ENCODE data around the gene GIGYF2. TPM values are rescaled to one million over a fixed set of nuclear protein-coding genes. Genes with fewer than 3 reads are reported as not detected.

GIGYF2 gene
- total and polyA plus RNA-seq, 2 of the 4 experiments (the other 2 are of a cell fraction), result 14.7 to 66.0 TPM

- Histone ChIP-seq H2BK15ac (ENCODE audit: low read depth, low read length) (no peak overlapping the region), H3K23ac (ENCODE audit: low read depth, low read length) (no peak overlapping the region), H3K4me3 (ENCODE audit: insufficient read depth, low read depth, low read length) (no peak overlapping the region), H2BK20ac (ENCODE audit: low read depth, low read length) (no peak overlapping the region), H3K4ac (ENCODE audit: low read depth, low read length) (no peak overlapping the region), H3K9me1 (ENCODE audit: insufficient read depth, low read length) (no peaks in the 10 kb centered on the region), H3K27ac (ENCODE audit: insufficient read depth, low read length) (no peak overlapping the region), H3K9ac (ENCODE audit: low read depth, low read length) (no peak overlapping the region), H3K9me3 (ENCODE audit: control insufficient read depth, insufficient read depth, low read length) (no peaks in the 10 kb centered on the region), H3K36me3 (ENCODE audit: control insufficient read depth, insufficient read depth, low read length) (no peaks in the 10 kb centered on the region), H3K14ac (replicated peaks; ENCODE audit: low read depth, low read length) (no peak overlapping the region), H3K79me1 (ENCODE audit: low read depth in 1 of 2, low read length in 2 of 2) (no peaks in the 10 kb centered on the region), H3K4me2 (ENCODE audit: low read depth, low read length) (no peak overlapping the region), H3K18ac (ENCODE audit: low read depth, low read length) (no peak overlapping the region), H4K5ac (ENCODE audit: low read depth, low read length) (no peak overlapping the region), H2BK120ac (ENCODE audit: low read depth, low read length) (no peak overlapping the region), H2BK5ac (ENCODE audit: low read depth, low read length, poor library complexity, severe bottlenecking) (no peak overlapping the region), H2AK5ac (ENCODE audit: low read depth, low read length) (no peak overlapping the region), H2AK9ac (replicated peaks; ENCODE audit: low read depth, low read length, poor library complexity) (no peak overlapping the region), H2AFZ (replicated peaks; ENCODE audit: low read length, poor library complexity) (no peak overlapping the region), H4K20me1 (ENCODE audit: insufficient read depth, low read length) (no peaks in the 10 kb centered on the region), H3K27me3 (ENCODE audit: control insufficient read depth, insufficient read depth, low read length) (peaks cover 20% of the 10 kb centered on the region), H3K56ac (ENCODE audit: extremely low read depth, insufficient read depth, low read length) (no peak overlapping the region), H4K8ac (ENCODE audit: low read depth in 2 of 2, low read length in 2 of 2) (no peak overlapping the region), H3K4me1 (ENCODE audit: control insufficient read depth, insufficient read depth, low read length) (no peaks in the 10 kb centered on the region), H4K91ac (ENCODE audit: insufficient read depth, low read depth, low read length) (no peak overlapping the region)
- ATAC-seq (ENCODE audit: low read depth) (no peak), DNase-seq (no peak)
- no TSS peak for BruUV-seq (replicated peaks)
- CTCF ChIA-PET, result no interaction called here
- POLR2A ChIA-PET (ENCODE audit: unreplicated experiment), result no interaction called here
- in situ Hi-C loops (cut with MboI; ENCODE audit: low sequenced_read_pairs), result no loop called here
- no peak for TF ChIP-seq NFE2L2 (IDR thresholded peaks at IDR 0.05; ENCODE audit: low read depth, low read length)
- TF ChIP-seq, protein P1, sequence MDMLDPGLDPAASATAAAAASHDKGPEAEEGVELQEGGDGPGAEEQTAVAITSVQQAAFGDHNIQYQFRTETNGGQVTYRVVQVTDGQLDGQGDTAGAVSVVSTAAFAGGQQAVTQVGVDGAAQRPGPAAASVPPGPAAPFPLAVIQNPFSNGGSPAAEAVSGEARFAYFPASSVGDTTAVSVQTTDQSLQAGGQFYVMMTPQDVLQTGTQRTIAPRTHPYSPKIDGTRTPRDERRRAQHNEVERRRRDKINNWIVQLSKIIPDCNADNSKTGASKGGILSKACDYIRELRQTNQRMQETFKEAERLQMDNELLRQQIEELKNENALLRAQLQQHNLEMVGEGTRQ (IDR thresholded peaks at IDR 0.05; ENCODE audit: low read depth, low read length), result no peak
- no peak for TF ChIP-seq POLR2A (IDR thresholded peaks at IDR 0.05; ENCODE audit: low read depth, low read length)
- TF ChIP-seq SMC3 (IDR thresholded peaks at IDR 0.05; ENCODE audit: low read depth, low read length), result no peak
- TF ChIP-seq CHD1 (IDR thresholded peaks at IDR 0.05; ENCODE audit: low read depth, low read length), result no peak
- no peak for TF ChIP-seq RFX5 (IDR thresholded peaks at IDR 0.05; ENCODE audit: low read depth, low read length)
- TF ChIP-seq MAFK (IDR thresholded peaks at IDR 0.05; ENCODE audit: low read depth, low read length), result no peak
- TF ChIP-seq, protein P2, sequence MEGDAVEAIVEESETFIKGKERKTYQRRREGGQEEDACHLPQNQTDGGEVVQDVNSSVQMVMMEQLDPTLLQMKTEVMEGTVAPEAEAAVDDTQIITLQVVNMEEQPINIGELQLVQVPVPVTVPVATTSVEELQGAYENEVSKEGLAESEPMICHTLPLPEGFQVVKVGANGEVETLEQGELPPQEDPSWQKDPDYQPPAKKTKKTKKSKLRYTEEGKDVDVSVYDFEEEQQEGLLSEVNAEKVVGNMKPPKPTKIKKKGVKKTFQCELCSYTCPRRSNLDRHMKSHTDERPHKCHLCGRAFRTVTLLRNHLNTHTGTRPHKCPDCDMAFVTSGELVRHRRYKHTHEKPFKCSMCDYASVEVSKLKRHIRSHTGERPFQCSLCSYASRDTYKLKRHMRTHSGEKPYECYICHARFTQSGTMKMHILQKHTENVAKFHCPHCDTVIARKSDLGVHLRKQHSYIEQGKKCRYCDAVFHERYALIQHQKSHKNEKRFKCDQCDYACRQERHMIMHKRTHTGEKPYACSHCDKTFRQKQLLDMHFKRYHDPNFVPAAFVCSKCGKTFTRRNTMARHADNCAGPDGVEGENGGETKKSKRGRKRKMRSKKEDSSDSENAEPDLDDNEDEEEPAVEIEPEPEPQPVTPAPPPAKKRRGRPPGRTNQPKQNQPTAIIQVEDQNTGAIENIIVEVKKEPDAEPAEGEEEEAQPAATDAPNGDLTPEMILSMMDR (conservative IDR thresholded peaks at IDR 0.05; ENCODE audit: low read depth, low read length), result no peak
- no peak for TF ChIP-seq FOS (IDR thresholded peaks at IDR 0.05; ENCODE audit: low read depth, low read length)
- no peak for TF ChIP-seq MXI1 (IDR thresholded peaks at IDR 0.05; ENCODE audit: borderline replicate concordance, low read depth, low read length)
- no peak for TF ChIP-seq RAD21 (IDR thresholded peaks at IDR 0.05; ENCODE audit: low read length)
- no peak for TF ChIP-seq ELK1 (IDR thresholded peaks at IDR 0.05; ENCODE audit: borderline replicate concordance, low read depth, low read length)
- TF ChIP-seq MAZ (IDR thresholded peaks at IDR 0.05; ENCODE audit: borderline replicate concordance, low read depth, low read length), result no peak
- TF ChIP-seq BHLHE40 (IDR thresholded peaks at IDR 0.05; ENCODE audit: low read depth, low read length), result no peak
- TF ChIP-seq CEBPB (IDR thresholded peaks at IDR 0.05; ENCODE audit: low read depth, low read length), result no peak
- TF ChIP-seq RCOR1 (IDR thresholded peaks at IDR 0.05; ENCODE audit: insufficient replicate concordance, low read length), result no peak
- intact Hi-C loops (cut with micrococcal nuclease), result no loop called here
- dilution Hi-C loops (cut with HindIII; ENCODE audit: low sequenced_read_pairs, unreplicated experiment), result no loop called here
- WGBS, 2 experiments (ENCODE audit: extremely low coverage in 2 of 2, insufficient read length in 1 of 2), result 100% methylated on average over 1 of the region's 11 CpGs; no CpG with 5 or more reads in 1 of the 2 experiments
Measured at GRCh38 chr2:232649033-232649432, 48.1 kb upstream of the GIGYF2 start.

All from IMR-90 (cell line).